Activated naive CD8-positive, alpha-beta T cell treated with anti-CD3 and anti-CD28 coated beads for 36 hours (primary cell): ENCODE results near the gene RXRB. TPM values are rescaled to one million over a fixed set of nuclear protein-coding genes. Genes with fewer than 3 reads are reported as not detected.

Experiments
- DNase-seq: peaks from one replicate; pipeline ENCODE4 v3.0.0; 2021
- H3K27ac Mint-ChIP-seq: one replicate; pipeline ENCODE4 v1.8.0; 2022; ENCODE audit warnings: mild to moderate bottlenecking, moderate library complexity, mixed read lengths
- H3K27me3 Mint-ChIP-seq: one replicate; pipeline ENCODE4 v1.8.0; 2022; ENCODE audit warnings: mild to moderate bottlenecking, mixed read lengths
- H3K36me3 Mint-ChIP-seq: one replicate; pipeline ENCODE4 v1.8.0; 2021; ENCODE audit warnings: mild to moderate bottlenecking, mixed read lengths
- H3K4me1 Mint-ChIP-seq: one replicate; pipeline ENCODE4 v1.8.0; 2021; ENCODE audit warnings: mixed read lengths
- H3K4me3 Mint-ChIP-seq: one replicate; pipeline ENCODE4 v1.8.0; 2022; ENCODE audit warnings: mild to moderate bottlenecking, moderate library complexity, mixed read lengths
- H3K9me3 Mint-ChIP-seq: one replicate; pipeline ENCODE4 v1.8.0; 2022; ENCODE audit warnings: mixed read lengths
- total RNA-seq, 2 experiments: library from RNA; stranded (reverse); gene quantifications; one replicate each; pipeline ENCODE4 v1.2.3, GENCODE V29; 2021

Gene RXRB
- total RNA-seq, 2 experiments from 2014 or later: 40.4 to 42.1 TPM

DNA sequence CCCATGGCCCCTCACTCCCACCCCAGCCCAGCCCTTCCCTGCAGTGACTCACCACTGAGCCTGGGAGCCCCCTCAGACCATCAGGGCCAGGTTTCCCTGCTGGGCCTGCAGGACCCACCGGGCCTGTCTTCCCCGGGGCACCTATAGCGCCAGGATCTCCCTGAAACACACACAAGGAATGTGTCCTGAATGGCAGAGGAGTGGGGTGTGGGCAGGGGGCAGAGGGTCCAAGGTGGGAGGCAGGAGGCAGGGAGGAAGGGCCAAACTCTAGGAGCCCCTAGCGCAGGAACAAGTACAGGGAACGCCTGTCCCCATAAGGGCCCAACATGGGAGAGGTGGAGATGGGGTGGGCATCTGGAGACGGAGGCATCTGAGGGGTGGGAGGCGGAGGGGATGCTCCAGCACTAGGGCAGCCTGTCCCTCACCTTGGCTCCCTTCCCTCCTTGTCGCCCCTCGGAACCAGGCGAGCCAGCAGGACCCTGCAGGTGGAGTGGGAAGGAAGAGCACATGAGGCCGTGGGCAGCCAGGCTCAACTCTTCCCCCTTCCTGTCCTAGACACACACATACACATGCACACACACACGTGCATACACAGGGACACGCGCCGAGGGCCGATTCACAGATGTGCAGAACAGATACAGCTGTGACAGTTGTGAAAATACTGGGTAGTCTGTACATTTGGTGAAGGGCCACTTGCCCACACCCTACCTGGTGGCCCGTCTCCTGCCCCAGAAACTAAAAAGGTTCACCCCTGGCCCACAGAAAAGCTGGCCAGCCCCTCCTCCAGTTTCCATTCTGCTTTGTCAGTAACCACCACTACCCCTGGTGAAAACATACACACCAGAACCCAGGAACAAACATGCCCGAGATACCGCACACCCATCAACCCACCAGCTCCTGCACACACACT is 32.8 kb downstream of the RXRB start:
- no peaks in the 10 kb centered on the region for H3K9me3 Mint-ChIP-seq
- H3K27ac Mint-ChIP-seq: no peak overlapping the region
- H3K36me3 Mint-ChIP-seq: no peaks in the 10 kb centered on the region
- DNase-seq: no peak
- H3K4me3 Mint-ChIP-seq: no peak overlapping the region
- H3K27me3 Mint-ChIP-seq: no peaks in the 10 kb centered on the region
- peaks cover 1% of the 10 kb centered on the region for H3K4me1 Mint-ChIP-seq

DNA sequence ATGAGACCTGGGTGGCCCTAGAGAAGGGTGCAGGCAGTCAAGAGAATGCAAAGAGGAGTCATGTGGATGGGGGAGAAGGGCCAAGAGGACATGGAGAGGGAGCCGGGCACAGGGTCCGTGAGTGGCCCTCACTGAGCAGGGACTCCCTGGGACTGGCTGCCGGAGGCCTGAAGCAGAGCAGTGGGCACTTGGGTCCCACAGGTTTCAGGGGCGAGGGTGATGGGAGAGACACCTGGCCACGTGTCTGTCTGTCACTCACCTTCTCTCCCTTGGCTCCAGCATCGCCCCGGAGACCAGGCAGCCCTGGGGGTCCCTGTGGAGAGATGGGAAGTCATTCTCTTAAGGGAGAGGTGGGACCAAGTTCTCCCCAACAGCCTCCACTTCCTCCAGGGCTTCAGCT is 33.7 kb downstream of the RXRB start:
- no peak for DNase-seq
- Mint-ChIP-seq H3K4me3 (no peak overlapping the region), H3K36me3 (no peaks in the 10 kb centered on the region), H3K27ac (no peak overlapping the region), H3K4me1 (peaks cover 5% of the 10 kb centered on the region), H3K27me3 (no peaks in the 10 kb centered on the region), H3K9me3 (no peaks in the 10 kb centered on the region)

DNA sequence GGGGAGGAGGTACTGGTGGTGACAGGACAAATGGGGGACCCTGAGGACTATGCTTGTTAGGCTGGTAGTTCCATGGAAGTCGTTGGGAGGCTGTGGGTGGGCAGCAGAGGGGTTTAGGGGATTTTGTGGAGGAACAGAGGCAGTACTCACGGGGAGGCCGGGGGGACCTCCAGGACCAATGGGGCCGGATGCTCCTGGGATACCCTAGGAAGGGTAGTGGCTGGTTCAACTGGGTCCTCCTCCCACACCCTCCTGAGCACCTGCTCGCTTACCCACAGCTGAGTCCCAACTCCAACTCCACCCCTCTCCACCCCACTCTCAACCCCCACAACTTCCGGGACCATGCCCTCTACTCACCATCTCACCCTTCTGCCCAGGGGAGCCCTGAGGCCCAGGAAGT is 34.1 kb downstream of the RXRB start:
- Mint-ChIP-seq H3K4me3 (no peak overlapping the region), H3K27ac (no peak overlapping the region), H3K9me3 (no peaks in the 10 kb centered on the region), H3K4me1 (peaks cover 10% of the 10 kb centered on the region), H3K36me3 (no peaks in the 10 kb centered on the region), H3K27me3 (no peaks in the 10 kb centered on the region)
- DNase-seq: no peak

DNA sequence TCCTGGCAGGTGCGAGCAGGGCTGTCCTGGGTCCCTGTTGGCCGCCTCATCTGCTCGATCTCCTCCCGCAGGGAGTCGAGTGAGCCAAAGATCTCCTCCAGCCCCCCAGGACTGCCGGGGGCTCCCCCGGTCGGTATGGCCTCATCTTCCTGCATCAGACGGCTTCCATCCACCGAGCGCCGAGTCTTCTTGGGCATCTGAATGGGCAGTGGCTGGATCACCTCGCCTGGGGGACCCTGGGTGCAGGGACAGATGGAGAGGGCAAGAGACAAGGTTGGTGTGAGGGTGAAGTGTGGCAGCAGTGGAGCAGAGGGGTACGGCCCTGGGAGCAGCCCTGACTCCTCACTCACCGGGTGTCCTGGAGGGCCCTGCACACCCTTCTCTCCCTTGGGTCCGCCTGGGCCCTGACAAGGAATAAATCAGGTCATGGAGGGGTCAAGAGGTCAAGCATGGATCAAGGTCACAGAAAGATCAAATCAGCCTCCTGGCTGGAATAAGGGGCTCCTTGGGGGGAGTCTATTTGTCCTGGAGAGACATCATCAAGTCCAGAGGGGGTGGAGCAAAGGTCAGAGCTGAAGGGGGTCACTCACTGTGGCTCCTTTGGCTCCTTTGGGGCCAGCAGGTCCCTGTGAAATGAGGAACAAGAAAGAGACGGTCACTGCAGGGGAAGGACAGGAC is 34.7 kb downstream of the RXRB start:
- Mint-ChIP-seq H3K36me3 (no peaks in the 10 kb centered on the region), H3K4me3 (no peak overlapping the region)

DNA sequence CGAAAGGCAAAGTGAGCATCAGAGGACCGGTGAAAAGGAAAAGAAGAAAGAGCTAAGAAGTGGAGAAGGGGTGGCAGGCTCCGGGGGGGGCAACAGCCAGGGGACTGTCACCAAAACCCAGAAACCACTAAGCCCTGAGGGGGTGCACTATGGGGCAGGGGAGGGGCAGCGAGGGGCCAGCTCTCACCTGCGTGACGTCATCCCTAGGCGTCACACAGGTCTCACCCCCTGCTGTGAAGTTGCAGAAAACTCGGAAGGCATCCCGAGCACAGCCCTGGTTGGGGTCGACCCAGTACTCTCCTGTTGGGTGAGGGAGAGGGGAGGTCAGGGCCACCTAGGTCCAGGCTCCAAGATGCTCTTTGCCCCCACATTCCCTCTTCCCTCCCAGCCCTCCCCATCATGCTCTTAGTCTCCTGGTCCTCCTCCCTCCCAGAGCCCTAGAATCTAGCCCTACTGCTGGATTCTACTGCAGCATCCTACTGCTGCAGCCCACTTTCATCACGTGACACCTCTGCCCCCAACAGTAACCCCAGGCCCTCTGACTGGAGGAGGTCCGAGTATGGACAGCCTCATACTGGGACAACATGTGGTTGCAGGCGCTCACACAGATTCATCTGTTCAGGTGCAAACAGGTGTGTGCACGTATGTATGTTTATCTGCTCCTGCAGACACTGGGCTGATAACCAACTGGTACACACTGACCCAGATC is 35.6 kb downstream of the RXRB start:
- no peaks in the 10 kb centered on the region for H3K36me3 Mint-ChIP-seq
- H3K4me1 Mint-ChIP-seq: peaks cover 14% of the 10 kb centered on the region
- H3K9me3 Mint-ChIP-seq: no peaks in the 10 kb centered on the region
- no peak overlapping the region for H3K27ac Mint-ChIP-seq
- no peak for DNase-seq
- no peak overlapping the region for H3K4me3 Mint-ChIP-seq
- no peaks in the 10 kb centered on the region for H3K27me3 Mint-ChIP-seq

More for the DNA sequence above, 34.7 kb downstream of the RXRB start:
- H3K9me3 Mint-ChIP-seq: no peaks in the 10 kb centered on the region
- no peak overlapping the region for H3K27ac Mint-ChIP-seq
- peaks cover 14% of the 10 kb centered on the region for H3K4me1 Mint-ChIP-seq
- no peaks in the 10 kb centered on the region for H3K27me3 Mint-ChIP-seq
- DNase-seq: no peak

DNA sequence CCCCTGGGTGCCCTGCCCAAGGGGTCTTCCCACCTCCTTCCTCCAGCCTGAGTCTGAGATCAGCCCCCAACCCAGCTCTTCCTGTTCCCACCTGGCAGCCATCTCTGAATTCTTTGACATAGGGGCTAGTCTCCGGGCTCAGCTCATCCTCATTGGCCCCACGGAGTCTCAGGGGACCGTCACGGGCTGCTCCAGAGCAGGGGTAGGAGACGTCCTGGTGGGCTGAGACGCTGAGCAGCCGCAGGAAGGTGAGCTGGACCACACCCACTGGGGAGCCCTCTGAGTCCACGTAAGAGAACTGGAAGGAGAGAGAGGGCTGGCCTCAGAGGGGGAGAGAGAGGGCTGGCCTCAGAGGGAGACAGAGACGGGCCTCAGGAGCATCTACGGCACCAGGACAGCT is 36.3 kb downstream of the RXRB start:
- no peaks in the 10 kb centered on the region for H3K27me3 Mint-ChIP-seq
- no peaks in the 10 kb centered on the region for H3K9me3 Mint-ChIP-seq
- no peak overlapping the region for H3K4me3 Mint-ChIP-seq
- H3K27ac Mint-ChIP-seq: no peak overlapping the region
- H3K36me3 Mint-ChIP-seq: no peaks in the 10 kb centered on the region
- DNase-seq: no peak
- peaks cover 14% of the 10 kb centered on the region for H3K4me1 Mint-ChIP-seq

DNA sequence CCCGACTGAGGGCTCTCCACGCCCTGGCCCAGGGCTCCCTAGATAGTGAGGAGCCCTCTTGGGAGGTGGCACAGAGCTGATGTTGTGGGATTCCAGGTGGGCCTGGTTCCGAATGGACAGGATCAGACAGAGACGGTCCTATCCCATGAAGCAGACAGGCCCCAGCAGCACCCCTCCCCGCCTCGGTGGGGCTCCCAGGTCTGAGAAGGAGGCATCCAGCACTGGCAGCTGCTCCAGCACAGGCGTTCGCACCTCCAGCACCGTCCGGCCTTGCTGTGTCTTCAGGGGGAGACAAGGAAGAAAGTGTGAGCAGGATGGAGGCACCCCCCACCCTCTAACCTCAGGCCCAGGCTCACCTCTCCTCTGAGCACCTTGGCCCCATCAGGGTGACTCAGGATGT is 36.9 kb downstream of the RXRB start:
- H3K27ac Mint-ChIP-seq: no peak overlapping the region
- DNase-seq: no peak
- no peaks in the 10 kb centered on the region for H3K27me3 Mint-ChIP-seq
- H3K36me3 Mint-ChIP-seq: no peaks in the 10 kb centered on the region
- H3K4me1 Mint-ChIP-seq: peaks cover 14% of the 10 kb centered on the region
- no peak overlapping the region for H3K4me3 Mint-ChIP-seq
- no peaks in the 10 kb centered on the region for H3K9me3 Mint-ChIP-seq

DNA sequence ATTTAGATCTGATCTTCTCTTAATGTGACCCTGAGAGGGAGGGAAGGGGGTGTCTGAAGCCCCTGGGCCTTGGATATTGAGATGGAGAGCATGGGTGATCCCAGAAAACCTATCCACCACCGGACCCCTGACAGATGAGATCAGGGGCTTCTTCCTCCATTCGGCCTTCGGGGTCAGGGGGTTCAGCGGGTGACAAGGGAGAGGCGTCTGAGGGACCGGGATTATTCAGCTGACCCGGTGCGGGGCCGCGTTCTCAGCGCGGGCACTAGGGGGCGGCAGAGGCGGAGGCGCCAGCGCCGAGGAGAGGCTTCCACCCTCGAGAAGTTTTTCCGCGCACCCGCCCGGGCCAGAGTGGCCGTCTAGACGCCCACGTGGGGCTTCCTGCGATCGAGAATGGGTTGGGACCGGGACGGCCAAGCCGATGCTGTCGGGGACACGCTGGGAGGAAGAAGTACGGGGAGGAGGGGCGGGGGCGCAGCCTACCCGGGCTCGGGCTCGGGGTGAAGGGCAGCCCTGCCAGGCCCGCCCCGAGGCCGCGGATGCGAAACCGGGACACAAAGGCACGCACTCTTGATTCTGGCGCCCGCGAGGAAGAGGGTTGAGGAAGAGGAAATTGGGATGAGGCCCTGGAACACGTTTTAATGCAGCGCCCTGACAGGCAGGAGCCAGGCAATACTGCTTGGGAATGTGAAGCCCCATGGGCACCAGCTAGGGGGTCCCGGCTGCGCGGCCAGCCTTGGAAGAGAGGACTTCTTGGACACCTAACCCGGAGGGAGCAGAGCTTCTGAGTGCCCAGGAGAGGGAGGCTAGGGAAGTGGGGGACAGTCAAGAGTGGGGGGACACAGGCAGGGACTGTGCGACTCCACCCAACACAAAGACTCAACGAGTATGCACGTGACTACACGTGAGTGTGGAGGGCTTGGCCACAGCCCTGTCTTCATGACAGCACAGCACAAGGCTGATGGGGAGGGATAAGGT is 38.8 kb downstream of the RXRB start:
- Mint-ChIP-seq H3K4me3 (peak overlapping the region; percentile 80), H3K27me3 (no peaks in the 10 kb centered on the region), H3K36me3 (no peaks in the 10 kb centered on the region), H3K27ac (peak overlapping the region; percentile 85), H3K9me3 (no peaks in the 10 kb centered on the region), H3K4me1 (peaks cover 14% of the 10 kb centered on the region)
- DNase-seq: peak; percentile 87

DNA sequence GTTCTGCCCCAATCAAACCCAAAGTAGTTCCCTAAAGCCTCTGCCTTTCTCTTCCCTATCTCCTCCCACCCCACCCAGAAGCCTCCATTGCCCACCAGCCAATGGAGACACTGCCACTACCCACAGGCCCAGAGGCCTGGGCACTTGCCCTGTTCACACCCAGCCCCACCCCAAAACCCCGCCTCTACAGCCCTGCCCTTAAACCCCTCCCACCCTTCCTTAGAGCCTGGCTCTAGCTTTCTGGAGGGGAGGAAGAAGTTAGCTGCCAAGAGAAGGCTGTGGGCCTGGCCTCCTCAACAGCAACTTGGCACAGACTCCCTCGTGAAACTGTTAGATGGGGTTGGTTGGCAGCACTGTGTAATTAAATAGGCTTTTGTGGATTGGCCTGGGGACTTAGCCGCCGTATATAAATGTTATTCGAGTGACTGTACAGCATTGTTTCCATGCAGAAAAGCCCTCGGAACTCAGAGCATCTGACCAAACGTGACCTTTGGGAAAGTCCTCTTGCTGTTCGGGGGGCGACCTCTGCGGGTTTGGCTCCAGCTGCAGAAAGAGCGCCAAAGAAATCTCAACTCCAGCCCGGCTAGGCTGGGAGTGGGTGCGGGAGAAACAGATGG is 39.6 kb downstream of the RXRB start:
- H3K9me3 Mint-ChIP-seq: no peaks in the 10 kb centered on the region
- no peaks in the 10 kb centered on the region for H3K27me3 Mint-ChIP-seq
- peak overlapping the region; percentile 80 for H3K4me3 Mint-ChIP-seq
- peaks cover 14% of the 10 kb centered on the region for H3K4me1 Mint-ChIP-seq
- no peaks in the 10 kb centered on the region for H3K36me3 Mint-ChIP-seq
- DNase-seq: no peak
- no peak overlapping the region for H3K27ac Mint-ChIP-seq

DNA sequence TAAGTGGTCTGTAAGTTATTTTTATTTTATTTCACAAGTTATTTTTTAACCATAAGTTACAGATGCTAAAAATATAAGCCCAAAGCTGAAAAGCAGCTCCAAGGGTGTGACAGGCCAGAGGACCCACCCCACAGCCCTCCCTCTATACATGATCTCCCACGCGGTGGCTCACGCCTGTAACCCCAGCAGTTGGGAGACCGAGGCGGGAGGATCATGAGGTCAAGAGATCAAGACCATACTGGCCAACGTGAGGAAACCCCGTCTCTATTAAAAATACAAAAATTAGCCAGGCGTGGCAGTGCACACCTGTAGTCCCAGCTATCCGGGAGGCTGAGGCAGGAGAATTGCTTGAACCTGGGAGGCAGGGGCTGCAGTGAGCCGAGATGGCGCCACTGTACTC is 40.4 kb downstream of the RXRB start:
- no peak for DNase-seq
- no peaks in the 10 kb centered on the region for H3K27me3 Mint-ChIP-seq
- no peak overlapping the region for H3K27ac Mint-ChIP-seq
- no peak overlapping the region for H3K4me3 Mint-ChIP-seq
- peaks cover 14% of the 10 kb centered on the region for H3K4me1 Mint-ChIP-seq
- H3K36me3 Mint-ChIP-seq: no peaks in the 10 kb centered on the region
- H3K9me3 Mint-ChIP-seq: no peaks in the 10 kb centered on the region

DNA sequence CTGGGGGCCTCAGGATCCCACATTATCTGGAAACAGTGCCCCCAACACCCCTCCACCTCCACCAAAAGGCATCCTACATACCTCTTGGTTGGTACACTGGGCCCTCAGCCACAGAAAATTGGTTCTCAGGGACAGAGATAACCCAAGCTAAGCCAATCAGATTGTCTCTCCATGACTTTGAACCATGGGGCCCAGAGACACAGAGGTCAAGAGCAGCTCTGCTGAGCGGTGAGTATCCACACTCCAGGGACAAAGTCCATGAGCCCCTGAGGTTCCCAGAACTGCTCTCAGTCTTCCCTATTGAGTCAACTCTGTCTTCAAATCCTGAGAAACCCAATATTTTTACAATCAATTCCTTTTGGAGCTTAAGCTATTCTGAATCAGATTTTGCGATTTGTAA is 43.5 kb downstream of the RXRB start:
- Mint-ChIP-seq H3K36me3 (no peaks in the 10 kb centered on the region), H3K4me1 (peaks cover 11% of the 10 kb centered on the region), H3K4me3 (no peak overlapping the region), H3K9me3 (peaks cover 6% of the 10 kb centered on the region), H3K27me3 (peaks cover under 1% of the 10 kb centered on the region), H3K27ac (no peak overlapping the region)
- DNase-seq: no peak

DNA sequence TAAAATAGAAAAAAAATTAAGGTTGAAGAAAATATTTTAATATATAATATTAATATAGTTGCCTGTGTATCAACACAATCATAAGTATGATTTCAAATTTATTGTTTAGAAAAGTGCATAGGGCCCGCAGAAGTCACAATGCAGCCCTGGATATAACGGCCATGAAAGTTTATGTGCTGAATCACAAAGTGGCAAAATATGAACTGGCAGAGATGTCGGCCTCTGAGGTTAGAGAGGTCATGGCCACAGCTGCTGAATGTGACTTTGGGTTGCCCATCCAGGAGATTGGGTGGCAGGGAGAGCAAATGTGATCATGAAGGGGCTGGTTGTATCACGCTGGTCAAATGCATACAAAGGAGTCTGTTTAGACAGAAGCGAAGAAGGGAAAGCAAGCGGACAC is 43.9 kb downstream of the RXRB start:
- Mint-ChIP-seq H3K4me3 (no peak overlapping the region), H3K4me1 (peaks cover 6% of the 10 kb centered on the region), H3K36me3 (no peaks in the 10 kb centered on the region), H3K27me3 (peaks cover 3% of the 10 kb centered on the region), H3K27ac (no peak overlapping the region), H3K9me3 (peaks cover 9% of the 10 kb centered on the region)
- no peak for DNase-seq

DNA sequence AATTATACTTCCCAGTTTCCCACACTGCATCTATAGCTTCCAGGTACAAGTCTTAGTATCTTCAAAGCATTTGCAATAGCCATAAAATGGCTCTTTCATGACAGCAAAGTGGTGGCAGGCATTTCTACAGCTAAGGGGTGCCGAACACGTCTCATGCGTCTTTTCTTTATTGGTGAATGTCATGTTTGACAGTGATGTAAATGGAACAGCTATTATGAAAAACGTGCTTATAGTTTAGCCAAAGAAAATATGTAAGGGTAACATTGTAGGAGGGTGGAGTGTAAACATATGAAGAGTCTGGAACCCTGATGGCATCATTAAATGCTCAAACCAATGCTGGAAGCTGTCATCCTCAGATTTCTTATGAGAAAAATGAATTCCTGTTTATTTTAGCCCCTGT is 46.1 kb downstream of the RXRB start:
- Mint-ChIP-seq H3K27ac (no peak overlapping the region), H3K9me3 (peaks cover 9% of the 10 kb centered on the region), H3K36me3 (no peaks in the 10 kb centered on the region), H3K27me3 (peaks cover 11% of the 10 kb centered on the region), H3K4me1 (no peaks in the 10 kb centered on the region), H3K4me3 (no peak overlapping the region)
- DNase-seq: no peak

DNA sequence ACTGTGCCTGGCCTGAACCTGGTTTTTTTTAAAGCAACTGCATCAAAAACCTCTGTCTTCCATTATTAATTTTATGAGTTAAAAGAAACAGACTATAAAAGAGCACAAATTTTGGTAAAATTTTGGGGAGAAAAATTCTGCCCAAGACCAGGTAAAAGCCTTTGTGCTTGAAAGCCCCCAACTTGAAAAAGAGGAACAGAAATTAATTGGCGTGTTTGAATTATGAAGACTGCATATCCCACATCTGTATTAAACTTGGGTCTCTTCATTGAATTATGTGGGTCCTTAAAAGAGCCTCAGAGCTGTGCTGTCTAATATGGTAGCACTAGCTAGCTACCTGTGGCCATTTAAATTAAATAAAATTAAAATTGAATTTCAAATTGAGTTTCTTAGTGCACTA is 49.4 kb downstream of the RXRB start:
- no peak overlapping the region for H3K27ac Mint-ChIP-seq
- no peaks in the 10 kb centered on the region for H3K36me3 Mint-ChIP-seq
- H3K4me3 Mint-ChIP-seq: no peak overlapping the region
- no peaks in the 10 kb centered on the region for H3K4me1 Mint-ChIP-seq
- H3K9me3 Mint-ChIP-seq: peaks cover 9% of the 10 kb centered on the region
- no peak for DNase-seq
- H3K27me3 Mint-ChIP-seq: peaks cover 28% of the 10 kb centered on the region
